GF-D8 (cell line): ENCODE data around the gene METTL16.
"Not testable (repeated sequence)": the region's sequence is repeated elsewhere in the genome, so short reads cannot be mapped to it uniquely, and the experiment has no call there.

ENCODE experiments used
- DNase-seq: peaks from one replicate; lab custom pipeline; 2025; lab: John Stamatoyannopoulos, UW

The METTL16 gene

GRCh38 chr17:2450016-2450650 lies 61.6 kb downstream of the METTL16 start:
- no peak for DNase-seq

DNA sequence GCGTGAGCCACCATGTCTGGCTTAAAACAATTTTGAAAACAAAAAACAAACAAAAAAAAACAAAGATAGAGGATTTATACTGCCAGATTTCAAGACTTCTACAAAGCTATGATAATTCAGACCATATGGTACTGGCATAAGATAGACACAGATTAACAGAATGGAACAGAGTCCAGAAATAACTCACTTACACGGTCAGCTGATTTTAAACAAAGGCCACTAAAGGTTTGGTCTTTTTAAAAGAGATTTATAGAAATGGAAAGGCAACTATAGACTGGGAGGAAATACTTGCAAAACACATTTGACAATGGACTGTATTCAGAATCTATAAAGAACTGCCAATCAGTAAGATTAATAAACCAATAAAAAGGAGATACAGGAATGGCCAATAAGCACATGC lies 62.2 kb downstream of the METTL16 start:
- no peak for DNase-seq

DNA sequence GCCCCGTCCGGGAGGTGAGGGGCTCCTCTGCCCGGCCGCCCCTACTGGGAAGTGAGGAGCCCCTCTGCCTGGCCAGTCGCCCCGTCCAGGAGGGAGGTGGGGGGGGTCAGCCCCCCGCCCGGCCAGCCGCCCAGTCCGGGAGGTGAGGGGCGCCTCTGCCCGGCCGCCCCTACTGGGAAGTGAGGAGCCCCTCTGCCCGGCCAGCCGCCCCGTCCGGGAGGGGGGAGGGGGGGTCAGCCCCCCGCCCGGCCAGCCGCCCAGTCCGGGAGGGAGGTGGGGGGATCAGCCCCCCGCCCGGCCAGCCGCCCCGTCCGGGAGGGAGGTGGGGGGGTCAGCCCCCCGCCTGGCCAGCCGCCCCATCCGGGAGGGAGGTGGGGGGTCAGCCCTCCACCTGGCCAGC lies 64.2 kb downstream of the METTL16 start:
- not testable (repeated sequence) for DNase-seq

- DNase-seq = no peak
These were observed 66.0 kb downstream of the METTL16 start for GRCh38 chr17:2445638-2446037.

DNA sequence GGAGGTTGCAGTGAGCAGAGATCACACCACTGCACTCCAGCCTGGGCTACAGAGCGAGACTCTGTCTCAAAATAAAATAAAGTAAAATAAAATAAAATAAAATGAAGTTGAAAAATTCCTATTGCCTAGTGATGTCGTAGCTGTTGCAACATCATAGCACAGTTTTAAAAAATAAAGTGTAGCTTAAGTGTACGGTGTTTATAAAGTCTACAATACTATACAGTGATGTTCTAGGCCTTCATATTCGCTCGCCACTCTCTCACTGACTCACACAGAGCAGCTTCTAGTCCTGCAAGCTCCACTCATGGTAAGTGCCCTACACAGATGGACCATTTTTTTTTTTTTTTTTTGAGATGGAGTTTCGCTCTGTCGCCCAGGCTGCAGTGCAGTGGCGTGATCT lies 67.3 kb downstream of the METTL16 start:
- DNase-seq = no peak

GRCh38 chr17:2442166-2442565 lies 69.5 kb downstream of the METTL16 start:
- no peak for DNase-seq

DNA sequence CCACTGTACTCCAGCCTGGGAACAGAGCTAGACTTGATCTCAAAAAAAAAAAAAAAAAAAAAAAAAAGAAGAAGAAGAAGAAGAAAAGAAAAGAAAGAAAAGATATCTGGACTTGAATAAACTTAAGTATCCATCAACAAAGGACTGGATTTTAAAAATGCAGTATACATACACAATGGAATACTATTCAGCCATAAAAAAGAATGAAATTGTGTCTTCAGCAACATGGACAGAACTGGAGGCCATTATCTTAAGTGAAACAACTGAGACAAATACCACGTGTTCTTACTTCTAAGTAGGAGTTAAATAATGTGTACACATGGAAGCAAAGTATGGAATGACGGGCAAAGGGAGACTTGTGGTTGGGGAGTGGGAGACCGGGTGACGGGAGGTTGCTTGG lies 70.8 kb downstream of the METTL16 start:
- no peak for DNase-seq

GRCh38 chr17:2439997-2440396 lies 71.7 kb downstream of the METTL16 start:
- not testable (repeated sequence) for DNase-seq

DNA sequence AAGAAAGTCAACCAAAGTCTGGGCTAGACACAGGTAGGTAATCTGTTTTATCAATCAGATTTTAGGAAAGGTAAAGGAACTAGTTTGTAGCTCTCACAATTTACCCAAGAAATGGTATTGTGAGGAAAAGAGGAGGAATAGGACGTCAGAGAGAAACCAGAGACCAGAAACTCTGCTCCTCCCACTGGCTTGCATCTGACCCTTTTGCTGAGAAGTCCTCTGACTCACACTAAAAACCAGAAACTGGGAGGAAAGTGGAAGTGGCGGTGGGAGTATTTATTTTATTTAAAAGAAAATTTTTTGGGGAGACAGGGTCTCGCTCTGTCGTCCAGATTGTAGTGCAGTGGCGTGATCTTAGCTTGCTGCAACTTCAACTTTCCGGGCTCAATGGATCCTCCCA lies 72.9 kb downstream of the METTL16 start:
- DNase-seq = no peak

DNA sequence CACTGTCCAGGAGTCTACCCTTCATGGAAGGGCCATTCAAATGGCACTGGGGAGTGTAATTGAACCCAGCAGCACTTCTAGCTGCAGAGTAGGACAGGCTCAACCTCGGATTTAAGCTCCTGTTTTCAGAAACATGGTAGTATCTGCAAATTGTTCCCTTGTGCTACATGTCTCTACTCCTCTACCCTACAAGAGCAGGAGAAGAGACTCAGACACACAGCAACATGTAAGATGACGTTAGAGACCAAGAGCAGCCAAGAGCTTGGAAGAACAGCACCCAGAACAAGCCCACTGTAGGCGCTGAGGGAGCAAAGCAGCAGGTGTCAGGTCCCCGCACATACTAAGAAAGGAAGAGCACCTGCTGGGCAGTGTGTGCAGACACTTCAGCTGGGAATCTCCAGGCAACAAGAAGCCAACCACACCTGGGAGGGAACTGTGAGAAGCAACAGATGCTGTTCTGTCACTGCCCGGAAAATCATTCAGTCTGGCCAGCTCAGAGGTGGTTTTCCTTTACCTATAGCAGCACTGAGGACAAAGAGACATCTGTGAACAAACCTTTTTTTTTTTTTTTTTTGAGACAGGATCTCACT lies 75.3 kb downstream of the METTL16 start:
- DNase-seq = no peak

DNA sequence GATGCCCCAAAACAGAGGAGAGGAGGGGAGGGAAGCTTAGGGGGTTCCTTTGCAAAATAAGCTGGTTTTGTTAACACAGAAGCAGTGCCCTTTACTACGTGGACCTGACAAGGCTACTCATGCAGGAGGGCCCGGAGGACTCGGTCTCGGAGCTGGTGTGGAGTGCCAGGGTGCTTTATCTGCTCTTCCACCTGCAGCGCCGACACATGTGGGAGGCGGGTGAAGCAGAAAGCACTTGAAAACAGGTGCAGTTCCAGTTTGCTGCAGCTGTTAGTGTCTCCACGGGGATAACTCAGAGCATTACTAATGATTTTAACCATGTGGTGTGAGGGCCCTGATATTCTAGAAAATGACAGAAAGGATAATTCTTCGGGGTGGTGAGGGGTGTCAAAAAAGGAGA lies 75.8 kb downstream of the METTL16 start:
- no peak for DNase-seq

DNA sequence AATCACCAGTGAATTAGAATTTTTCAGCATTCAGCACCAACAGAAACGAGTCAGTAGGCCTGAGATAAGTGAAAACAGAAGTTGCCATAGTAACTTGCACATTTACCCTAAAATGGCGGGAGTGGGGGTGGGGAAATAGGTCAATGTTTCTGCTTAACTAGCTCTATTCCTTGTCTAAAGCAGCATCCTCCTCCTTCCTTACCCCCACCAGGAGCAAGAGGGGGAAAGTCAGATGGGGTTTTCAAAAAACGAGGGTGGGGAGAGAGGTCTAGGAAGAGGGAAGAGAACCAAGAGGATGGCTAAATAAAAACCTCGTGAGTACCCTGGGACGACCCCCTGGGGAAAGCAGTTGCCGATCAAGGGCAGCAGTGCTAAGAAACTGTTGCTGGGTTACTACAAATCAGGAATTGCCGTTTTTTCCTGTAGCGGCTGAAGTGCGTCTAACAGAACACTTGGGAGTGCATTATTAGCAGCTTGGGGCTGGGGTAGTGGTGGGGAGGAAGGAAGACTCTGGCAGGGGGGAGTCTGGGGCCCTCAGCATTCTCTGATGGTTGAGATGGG lies 76.4 kb downstream of the METTL16 start:
- DNase-seq = no peak

GRCh38 chr17:2433696-2434095 lies 78.0 kb downstream of the METTL16 start:
- DNase-seq = no peak

DNA sequence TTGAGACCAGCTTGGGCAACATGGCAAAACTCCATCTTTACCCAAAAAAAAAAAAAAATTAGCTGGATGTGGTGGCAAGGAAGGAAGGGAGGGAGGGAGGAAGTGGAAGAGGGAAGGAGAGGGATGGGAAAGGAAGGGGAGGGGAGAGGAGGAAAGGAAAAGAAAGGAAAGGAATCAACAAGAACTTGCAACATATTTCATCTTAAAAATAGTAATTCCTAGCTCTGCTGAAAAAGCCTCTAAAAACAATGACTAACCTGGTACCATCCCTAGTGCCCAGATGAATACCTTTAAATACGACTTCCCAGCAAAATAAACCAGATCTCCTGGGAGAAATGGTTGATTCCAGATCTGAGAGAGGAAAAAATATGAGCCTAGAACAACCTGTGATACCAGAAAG lies 83.8 kb downstream of the METTL16 start:
- DNase-seq = no peak

GRCh38 chr17:2427215-2427614 lies 84.5 kb downstream of the METTL16 start:
- no peak for DNase-seq

DNA sequence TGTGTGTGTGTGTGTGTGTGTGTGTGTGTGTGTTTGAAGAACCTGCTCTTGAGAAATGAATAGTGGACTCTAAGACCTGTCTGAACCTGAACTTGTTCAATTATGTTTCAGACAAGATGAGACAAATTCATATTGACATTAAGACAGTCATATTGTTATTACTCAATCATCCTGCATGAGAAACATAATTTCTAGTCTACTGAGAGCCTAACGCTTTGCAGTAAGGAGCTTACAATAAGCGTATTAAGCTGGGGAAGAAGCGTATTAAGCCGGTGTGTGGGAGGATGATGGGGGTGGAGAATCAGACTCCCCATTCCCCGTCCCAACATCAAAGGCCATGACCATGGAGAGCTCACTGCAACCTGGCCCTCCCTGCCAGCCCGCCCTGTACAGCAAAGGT lies 88.4 kb downstream of the METTL16 start:
- DNase-seq = no peak

DNA sequence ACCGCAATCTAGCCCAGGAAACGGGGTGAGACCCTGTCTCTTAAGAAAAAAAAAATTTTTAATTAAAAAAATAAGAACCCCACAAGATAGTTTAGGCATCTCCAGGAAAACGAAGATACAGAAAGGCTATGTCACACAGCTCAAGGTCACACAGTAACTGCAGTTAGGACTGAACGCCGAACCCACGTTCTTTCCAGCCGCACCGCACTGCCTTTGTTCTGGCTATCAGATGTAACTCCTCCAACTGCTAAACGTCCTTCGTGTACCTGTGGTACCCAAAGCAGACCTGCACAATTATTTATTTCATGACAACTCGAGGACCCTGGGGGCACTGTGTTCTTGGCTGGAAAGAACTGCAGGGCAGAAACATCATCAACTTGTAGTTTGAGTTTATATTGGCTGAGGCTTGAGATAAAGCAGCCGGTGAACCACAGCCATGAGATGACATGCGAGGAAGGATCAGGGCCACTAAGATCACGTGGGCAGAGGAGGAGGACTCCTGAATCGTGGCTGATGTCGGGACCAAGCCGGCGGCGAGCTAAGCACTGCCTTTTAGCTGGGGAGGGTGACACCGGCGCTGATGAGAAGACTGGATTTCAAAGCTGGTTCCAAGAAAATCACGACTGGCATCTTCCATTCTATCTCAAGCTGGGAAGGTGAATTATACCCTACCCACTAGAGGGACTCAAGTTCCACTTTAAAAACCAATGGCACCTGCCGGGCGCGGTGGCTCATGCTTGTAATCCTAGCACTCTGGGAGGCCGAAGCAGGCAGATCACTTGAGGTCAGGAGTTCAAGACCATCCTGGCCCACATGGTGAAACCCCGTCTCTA lies 90.2 kb downstream of the METTL16 start:
- DNase-seq = no peak

DNA sequence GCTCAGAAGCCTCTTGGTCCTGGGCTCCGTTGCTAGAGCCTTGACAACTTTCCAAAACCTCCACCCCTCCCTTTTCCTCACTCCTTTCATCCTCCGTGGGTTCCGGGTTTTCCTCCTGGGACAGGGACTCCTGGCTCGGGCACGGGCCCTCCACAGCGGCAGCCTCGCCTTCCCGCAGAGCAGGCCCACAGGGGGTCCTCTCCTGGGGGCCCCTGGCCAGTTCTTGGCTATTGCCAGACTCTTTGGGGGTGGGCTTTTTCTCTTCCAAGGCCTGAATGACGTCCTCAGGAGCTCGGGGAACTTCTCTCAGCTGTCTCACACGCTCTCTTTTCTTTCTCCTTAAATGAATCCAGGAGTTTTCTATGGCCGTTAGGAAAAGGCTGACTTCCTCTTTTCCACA lies 91.5 kb downstream of the METTL16 start:
- no peak for DNase-seq

GRCh38 chr17:2419486-2419885 lies 92.2 kb downstream of the METTL16 start:
- DNase-seq = no peak

DNA sequence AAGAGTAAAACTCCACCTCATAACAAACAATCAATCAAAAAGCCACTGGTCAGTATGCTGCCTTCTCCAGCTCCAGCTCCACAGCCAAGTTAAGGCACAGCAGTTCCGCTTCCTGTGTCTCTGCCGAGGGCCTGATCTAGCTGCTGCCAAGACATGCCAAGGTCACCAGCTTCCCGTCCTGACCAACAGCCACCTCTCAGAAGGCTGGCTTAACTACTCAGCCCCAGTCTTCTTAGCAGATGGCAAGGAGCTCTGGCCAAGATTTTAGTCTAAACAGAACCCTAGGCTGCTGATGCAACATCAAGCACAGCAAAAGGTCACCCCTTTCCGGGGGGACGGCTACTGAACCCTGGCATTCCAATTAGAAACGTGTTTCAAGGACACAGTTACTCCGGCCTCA lies 93.1 kb downstream of the METTL16 start:
- no peak for DNase-seq

DNA sequence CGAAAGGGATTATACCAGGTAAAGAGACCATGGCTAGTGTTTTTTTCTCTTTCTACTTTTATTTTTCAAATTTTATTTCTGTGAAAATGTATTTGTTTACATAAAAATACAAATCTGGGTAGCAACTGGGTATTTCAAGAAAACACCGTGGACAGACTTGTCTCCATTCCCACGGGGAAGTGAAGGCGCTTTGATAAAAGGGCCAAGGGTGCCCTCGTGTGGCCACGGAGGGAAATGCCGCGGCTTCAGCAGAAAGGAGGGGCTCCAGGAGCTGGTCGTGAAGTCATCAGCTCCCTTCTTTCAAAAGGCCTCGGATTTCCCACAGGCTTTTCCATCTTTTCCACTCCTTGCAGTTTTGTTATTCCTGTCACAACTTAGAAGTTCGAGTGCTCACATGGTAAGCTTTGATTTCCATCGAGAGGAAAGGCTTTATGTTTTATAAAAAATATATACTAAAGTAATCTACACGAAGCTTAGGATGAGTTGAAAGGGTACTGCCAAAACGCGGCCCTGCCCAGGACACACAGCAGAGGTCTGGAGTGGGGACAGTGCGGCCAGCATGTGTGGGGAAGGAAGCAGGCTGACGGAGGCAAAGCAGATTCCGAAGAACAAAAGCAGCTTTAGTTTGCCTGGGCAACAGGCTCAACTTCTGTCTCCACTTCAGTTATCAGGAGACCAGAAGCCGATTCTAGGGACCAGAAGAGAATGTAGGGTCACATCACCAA lies 95.5 kb downstream of the METTL16 start:
- no peak for DNase-seq

GRCh38 chr17:2415081-2415480 lies 96.6 kb downstream of the METTL16 start:
- no peak for DNase-seq
